SK-N-SH (cell line): ENCODE results near the gene CDH22. TPM values are rescaled to one million over a fixed set of nuclear protein-coding genes. Genes with fewer than 3 reads are reported as not detected.
A peak's percentile ranks its signal among the peaks of the same experiment; 100 is the strongest.

Experiments used
- CTCF ChIA-PET: fragments of 300-600, 350-600 bp; formaldehyde crosslinking; extraction: SDS; loops from one replicate; lab custom pipeline; 2021; lab: Yijun Ruan, JAX
- POLR2A ChIA-PET: fragments of 350-600 bp; sonication (Branson Sonifier 250); formaldehyde crosslinking; extraction: SDS; loops from one replicate; lab custom pipeline; 2020; ENCODE audit warnings: antibody characterized with exemption, inconsistent platforms; lab: Yijun Ruan, JAX
- DNase-seq: peaks from one replicate; pipeline ENCODE4 v3.0.0; 2012
- H2AFZ ChIP-seq: fragments of 200-600 bp; sonication (generic); 2 replicates; pipeline ENCODE4 v1.8.1; 2016; ENCODE audit warnings: antibody characterized with exemption, mild to moderate bottlenecking, low read depth
- H3F3A ChIP-seq: fragments of 200-600 bp; sonication (generic); replicated peaks from 2 replicates; pipeline ENCODE3; 2016; ENCODE audit warnings: antibody characterized with exemption, mild to moderate bottlenecking; ENCODE audit not compliant: insufficient read depth
- H3K27ac ChIP-seq, 2 experiments: fragments of 200-500 bp in 1 of 2; fragments of 200-600 bp in 1 of 2; sonication (Bioruptor generic) in 1 of 2; sonication (generic), shearing (Covaris generic) in 1 of 2; 2 replicates each; pipeline versions ENCODE4 v1.5.1 to v1.6.1; 2014 to 2016; ENCODE audit warnings: low read depth in 2 of 2, inconsistent platforms in 1 of 2, low read length in 1 of 2, mild to moderate bottlenecking in 1 of 2, mixed read lengths in 1 of 2
- H3K27me3 ChIP-seq: fragments of 200-600 bp; sonication (generic), shearing (Covaris generic); 2 replicates; pipeline ENCODE4 v1.6.1; 2016; ENCODE audit warnings: mixed run types; ENCODE audit not compliant: insufficient read depth
- H3K36me3 ChIP-seq, 2 experiments: fragments of 200-500 bp in 1 of 2; fragments of 200-600 bp in 1 of 2; sonication (Bioruptor generic) in 1 of 2; sonication (generic) in 1 of 2; replicated peaks in 1 of 2; 2 replicates each; pipeline versions ENCODE3 to v1.5.1; 2014 to 2016; ENCODE audit warnings: low read length in 1 of 2, mild to moderate bottlenecking in 1 of 2; ENCODE audit not compliant: insufficient read depth in 2 of 2, control insufficient read depth in 1 of 2
- H3K4me1 ChIP-seq, 2 experiments: fragments of 200-500 bp in 1 of 2; fragments of 200-600 bp in 1 of 2; sonication (Bioruptor generic) in 1 of 2; sonication (generic), shearing (Covaris generic) in 1 of 2; 2 replicates each; pipeline versions ENCODE4 v1.5.1 to v1.6.1; 2014 to 2016; ENCODE audit warnings: low read depth in 1 of 2, low read length in 1 of 2, mixed run types in 1 of 2; ENCODE audit not compliant: insufficient read depth in 2 of 2, control insufficient read depth in 1 of 2
- H3K4me2 ChIP-seq: fragments of 200-600 bp; sonication (generic), shearing (Covaris generic); 2 replicates; pipeline ENCODE4 v1.6.1; 2017; ENCODE audit warnings: mixed run types
- H3K4me3 ChIP-seq, 2 experiments: fragments of 200-500 bp in 1 of 2; fragments of 200-600 bp in 1 of 2; sonication (Bioruptor generic) in 1 of 2; sonication (generic), shearing (Covaris generic) in 1 of 2; 2 replicates each; pipeline versions ENCODE4 v1.5.1 to v1.8.1; 2014 to 2016; ENCODE audit warnings: low read depth in 2 of 2, inconsistent platforms in 1 of 2, low read length in 1 of 2, mild to moderate bottlenecking in 1 of 2, mixed read lengths in 1 of 2, moderate library complexity in 1 of 2
- H3K79me2 ChIP-seq: fragments of 200-600 bp; sonication (generic); 2 replicates; pipeline ENCODE4 v1.8.1; 2017; ENCODE audit warnings: mild to moderate bottlenecking; ENCODE audit not compliant: insufficient read depth
- H3K9ac ChIP-seq: fragments of 200-600 bp; sonication (generic); 2 replicates; pipeline ENCODE4 v1.6.1; 2017; ENCODE audit warnings: mixed run types
- H3K9me2 ChIP-seq: fragments of 200-600 bp; sonication (generic); 2 replicates; pipeline ENCODE4 v1.6.1; 2017; ENCODE audit warnings: mixed run types
- H3K9me3 ChIP-seq: fragments of 200-600 bp; sonication (generic); 2 replicates; pipeline ENCODE4 v1.6.1; 2017; ENCODE audit warnings: mixed run types, mild to moderate bottlenecking, moderate library complexity
- H4K20me1 ChIP-seq: fragments of 200-600 bp; sonication (generic); 2 replicates; pipeline ENCODE4 v1.6.1; 2017; ENCODE audit warnings: mild to moderate bottlenecking, mixed run types; ENCODE audit not compliant: insufficient read depth
- ELF1 ChIP-seq: IDR thresholded peaks from 2 replicates; pipeline ENCODE4 v1.4.0; 2012
- FOSL2 ChIP-seq: IDR thresholded peaks from 2 replicates; pipeline ENCODE4 v1.4.0; 2012; ENCODE audit warnings: low read depth, mild to moderate bottlenecking, moderate library complexity, borderline replicate concordance
- GABPA ChIP-seq: IDR thresholded peaks from 2 replicates; pipeline ENCODE4 v1.4.0; 2012; ENCODE audit warnings: low read depth, mild to moderate bottlenecking
- GATA2 ChIP-seq: sonication (generic); formaldehyde crosslinking; IDR thresholded peaks from 2 replicates; pipeline ENCODE4 v1.5.0; 2020; ENCODE audit warnings: mild to moderate bottlenecking, missing genetic modification reagents
- JUND ChIP-seq: IDR thresholded peaks from 2 replicates; pipeline ENCODE4 v1.4.0; 2012
- MEF2A ChIP-seq: IDR thresholded peaks from 2 replicates; pipeline ENCODE4 v1.4.0; 2012; ENCODE audit warnings: low read depth, borderline replicate concordance
- MXI1 ChIP-seq: IDR thresholded peaks from 2 replicates; pipeline ENCODE4 v1.6.1; 2012; ENCODE audit warnings: mild to moderate bottlenecking, low read depth, low read length, improper control_type of control experiment
- RAD21 ChIP-seq: IDR thresholded peaks from 2 replicates; pipeline ENCODE4 v1.6.1; 2012; ENCODE audit warnings: mild to moderate bottlenecking, low read length
- RCOR1 ChIP-seq: fragments of 150-350 bp; IDR thresholded peaks from 2 replicates; pipeline ENCODE4 v1.6.1; 2017; ENCODE audit warnings: antibody characterized with exemption, low read length
- RFX5 ChIP-seq: IDR thresholded peaks from 2 replicates; pipeline ENCODE4 v1.6.1; 2012; ENCODE audit warnings: mild to moderate bottlenecking, improper control_type of control experiment, low read length
- SIN3A ChIP-seq: IDR thresholded peaks from 2 replicates; pipeline ENCODE4 v1.6.1; 2012; ENCODE audit warnings: low read depth, mild to moderate bottlenecking, low read length, moderate library complexity, borderline replicate concordance
- SMC3 ChIP-seq: IDR thresholded peaks from 2 replicates; pipeline ENCODE4 v1.6.1; 2012; ENCODE audit warnings: low read depth, low read length, improper control_type of control experiment
- TCF12 ChIP-seq: IDR thresholded peaks from 2 replicates; pipeline ENCODE4 v1.4.0; 2012
- TEAD4 ChIP-seq: IDR thresholded peaks from 2 replicates; pipeline ENCODE4 v1.4.0; 2012; ENCODE audit warnings: mild to moderate bottlenecking, borderline replicate concordance; ENCODE audit not compliant: insufficient read depth
- YY1 ChIP-seq: IDR thresholded peaks from 2 replicates; pipeline ENCODE4 v1.4.0; 2012; ENCODE audit warnings: low read depth, mild to moderate bottlenecking
- WGBS: methylation state at CpG from one replicate; pipeline ENCODE4 v1.1.6; 2017; ENCODE audit warnings: low lambda C conversion rate; 5-methylcytosine and 5-hydroxymethylcytosine counted together
- polyA plus RNA-seq, 3 experiments: library from polyadenylated mRNA; depleted of rRNA; stranded (reverse); fragments of >200 nt; gene quantifications; 2 replicates each; pipeline ENCODE4 v1.2.3, GENCODE V29; 2012
- TF ChIP-seq, protein P1 (sequence below): IDR thresholded peaks from 2 replicates; pipeline ENCODE4 v1.6.1; 2012; ENCODE audit warnings: mild to moderate bottlenecking, low read depth, low read length, moderate library complexity
- TF ChIP-seq, protein P2 (sequence below): IDR thresholded peaks from 2 replicates; pipeline ENCODE4; 2012
- TF ChIP-seq, protein P3 (sequence below): IDR thresholded peaks from 2 replicates; pipeline ENCODE4 v1.4.0; 2012; ENCODE audit warnings: low read depth, borderline replicate concordance

Gene CDH22
- polyA plus RNA-seq, 1 of the 3 experiments (the other 2 are of a cell fraction): not detected

DNA sequence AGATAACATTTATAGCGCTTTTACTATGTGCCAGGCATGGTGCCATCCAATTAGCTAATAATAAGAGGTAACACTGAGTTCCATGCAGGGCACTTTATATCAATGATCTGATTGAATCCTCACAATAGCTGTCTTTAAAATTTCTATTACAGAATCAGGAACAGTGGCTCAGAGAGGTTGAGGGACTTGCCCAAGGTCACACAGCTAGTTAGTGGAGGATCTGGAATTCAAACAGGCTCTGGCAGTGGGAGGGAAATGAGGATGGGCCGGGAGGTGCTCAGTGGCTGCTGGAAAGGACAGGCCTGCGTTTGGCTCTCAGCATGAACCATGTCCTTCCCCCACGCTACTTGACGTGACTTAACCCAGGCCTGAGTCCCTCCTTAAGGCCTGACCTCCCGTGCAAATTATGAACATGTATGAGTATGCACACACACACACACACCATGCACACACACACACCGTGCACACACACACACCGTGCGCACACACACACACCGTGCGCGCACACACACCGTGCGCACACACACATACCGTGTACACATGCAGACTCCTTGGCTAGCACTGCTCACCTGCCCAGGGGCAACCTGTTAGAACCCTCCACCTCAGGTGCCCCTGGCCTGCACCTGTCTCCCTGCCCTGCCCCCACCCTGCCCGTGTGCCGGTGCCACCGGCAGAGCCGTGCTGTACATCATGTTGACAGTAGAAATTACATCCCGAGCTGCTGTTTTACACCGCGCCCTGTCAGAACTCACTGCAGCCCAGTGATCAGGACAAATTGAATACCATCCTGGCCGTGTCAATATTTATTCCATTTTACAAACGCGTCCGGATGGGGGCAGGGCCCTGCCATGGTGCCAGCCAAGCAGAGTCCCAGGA lies 43.7 kb downstream of the CDH22 start:
- 72% methylated on average over 25 of the region's 26 CpGs for WGBS
- CTCF ChIA-PET: interaction anchor here (0.6 to 4.3 kb wide), 4 partner anchors 82 to 178 kb away, joined by 3 to 16 read pairs (median 4); no protein-coding TSS in a partner anchor

DNA sequence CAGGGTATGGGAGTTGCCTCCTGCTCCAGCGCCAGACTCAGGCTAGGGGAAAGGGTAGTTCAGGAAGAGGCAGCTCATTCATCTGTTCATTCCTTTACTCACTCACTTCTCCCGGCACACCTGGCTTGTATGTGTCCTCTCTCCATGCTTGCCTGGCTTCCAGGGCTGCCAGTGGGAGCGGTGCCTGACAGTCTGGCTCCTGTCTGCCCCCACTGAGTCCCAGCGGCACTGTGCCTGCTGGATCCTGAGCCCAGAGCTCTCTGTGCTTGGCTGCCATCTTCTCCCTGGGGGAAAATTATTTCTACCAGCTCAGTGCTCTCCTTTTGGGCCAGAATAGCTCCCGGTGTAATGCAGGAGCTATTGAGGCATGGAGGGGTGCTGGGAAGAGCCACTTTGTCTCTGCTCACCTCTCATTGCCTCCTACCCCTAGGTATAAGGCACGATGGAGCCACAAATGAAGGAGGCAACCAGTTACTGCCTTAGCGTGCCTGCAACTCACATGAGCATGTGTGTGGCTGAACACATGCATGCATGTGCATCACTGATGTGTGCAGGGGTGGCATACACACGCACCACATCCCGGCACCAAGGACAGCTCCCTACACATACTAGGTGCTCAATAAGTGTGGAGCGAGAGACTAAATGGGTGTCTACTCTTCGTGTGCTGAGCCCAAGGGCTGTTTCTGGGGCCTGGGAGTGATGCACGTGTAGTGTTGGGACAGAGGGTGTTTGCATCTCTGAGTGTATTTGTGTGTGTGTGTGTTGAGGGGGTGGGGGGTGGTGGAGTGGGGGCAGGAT lies 46.6 kb downstream of the CDH22 start:
- 44% methylated on average over 9 of the region's 12 CpGs for WGBS
- DNase-seq: no peak
- H3K4me2 ChIP-seq: no peak overlapping the region
- no peaks in the 10 kb centered on the region for H3K27me3 ChIP-seq
- H2AFZ ChIP-seq: no peak overlapping the region
- ChIA-PET CTCF (interaction anchor here (0.8 to 2.3 kb wide), 5 partner anchors 12 to 133 kb away, joined by 3 to 9 read pairs (median 5); no protein-coding TSS in a partner anchor), POLR2A (no interaction called here)
- no peak overlapping the region for H3K27ac ChIP-seq
- H3K4me1 ChIP-seq: no peaks in the 10 kb centered on the region; a peak in 1 of 4 replicates
- H3F3A ChIP-seq: no peaks in the 10 kb centered on the region
- H3K79me2 ChIP-seq: no peaks in the 10 kb centered on the region
- TF ChIP-seq RCOR1: no peak
- TF ChIP-seq, protein P1, sequence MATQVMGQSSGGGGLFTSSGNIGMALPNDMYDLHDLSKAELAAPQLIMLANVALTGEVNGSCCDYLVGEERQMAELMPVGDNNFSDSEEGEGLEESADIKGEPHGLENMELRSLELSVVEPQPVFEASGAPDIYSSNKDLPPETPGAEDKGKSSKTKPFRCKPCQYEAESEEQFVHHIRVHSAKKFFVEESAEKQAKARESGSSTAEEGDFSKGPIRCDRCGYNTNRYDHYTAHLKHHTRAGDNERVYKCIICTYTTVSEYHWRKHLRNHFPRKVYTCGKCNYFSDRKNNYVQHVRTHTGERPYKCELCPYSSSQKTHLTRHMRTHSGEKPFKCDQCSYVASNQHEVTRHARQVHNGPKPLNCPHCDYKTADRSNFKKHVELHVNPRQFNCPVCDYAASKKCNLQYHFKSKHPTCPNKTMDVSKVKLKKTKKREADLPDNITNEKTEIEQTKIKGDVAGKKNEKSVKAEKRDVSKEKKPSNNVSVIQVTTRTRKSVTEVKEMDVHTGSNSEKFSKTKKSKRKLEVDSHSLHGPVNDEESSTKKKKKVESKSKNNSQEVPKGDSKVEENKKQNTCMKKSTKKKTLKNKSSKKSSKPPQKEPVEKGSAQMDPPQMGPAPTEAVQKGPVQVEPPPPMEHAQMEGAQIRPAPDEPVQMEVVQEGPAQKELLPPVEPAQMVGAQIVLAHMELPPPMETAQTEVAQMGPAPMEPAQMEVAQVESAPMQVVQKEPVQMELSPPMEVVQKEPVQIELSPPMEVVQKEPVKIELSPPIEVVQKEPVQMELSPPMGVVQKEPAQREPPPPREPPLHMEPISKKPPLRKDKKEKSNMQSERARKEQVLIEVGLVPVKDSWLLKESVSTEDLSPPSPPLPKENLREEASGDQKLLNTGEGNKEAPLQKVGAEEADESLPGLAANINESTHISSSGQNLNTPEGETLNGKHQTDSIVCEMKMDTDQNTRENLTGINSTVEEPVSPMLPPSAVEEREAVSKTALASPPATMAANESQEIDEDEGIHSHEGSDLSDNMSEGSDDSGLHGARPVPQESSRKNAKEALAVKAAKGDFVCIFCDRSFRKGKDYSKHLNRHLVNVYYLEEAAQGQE: peak; percentile 78; the same call in 1 of the 2 replicates
- no peak overlapping the region for H3K9ac ChIP-seq
- no peak overlapping the region for H3K4me3 ChIP-seq
- no peaks in the 10 kb centered on the region for H4K20me1 ChIP-seq
- no peaks in the 10 kb centered on the region for H3K9me2 ChIP-seq
- no peaks in the 10 kb centered on the region for H3K36me3 ChIP-seq
- no peaks in the 10 kb centered on the region for H3K9me3 ChIP-seq

More for the DNA sequence above, 43.7 kb downstream of the CDH22 start:
- Histone ChIP-seq H3F3A (no peaks in the 10 kb centered on the region), H3K4me1 (peaks cover 0 to 3% of the 10 kb centered on the region in 2 experiments; a peak in 1 of 4 replicates), H2AFZ (no peak overlapping the region), H3K9me2 (no peaks in the 10 kb centered on the region), H3K9ac (no peak overlapping the region), H4K20me1 (no peaks in the 10 kb centered on the region), H3K79me2 (no peaks in the 10 kb centered on the region), H3K9me3 (no peaks in the 10 kb centered on the region), H3K27ac (no peak overlapping the region), H3K4me3 (no peak overlapping the region), H3K36me3 (no peaks in the 10 kb centered on the region), H3K4me2 (no peak overlapping the region), H3K27me3 (no peaks in the 10 kb centered on the region)
- TF ChIP-seq RCOR1 (no peak), TCF12 (no peak), RFX5 (no peak), SMC3 (no peak), SIN3A (no peak), JUND (no peak), GABPA (no peak), MXI1 (no peak), GATA2 (CRISPR knock-in tag) (no peak), YY1 (no peak), TEAD4 (no peak), ELF1 (no peak), MEF2A (no peak), FOSL2 (no peak), RAD21 (no peak)
- TF ChIP-seq, protein P2, sequence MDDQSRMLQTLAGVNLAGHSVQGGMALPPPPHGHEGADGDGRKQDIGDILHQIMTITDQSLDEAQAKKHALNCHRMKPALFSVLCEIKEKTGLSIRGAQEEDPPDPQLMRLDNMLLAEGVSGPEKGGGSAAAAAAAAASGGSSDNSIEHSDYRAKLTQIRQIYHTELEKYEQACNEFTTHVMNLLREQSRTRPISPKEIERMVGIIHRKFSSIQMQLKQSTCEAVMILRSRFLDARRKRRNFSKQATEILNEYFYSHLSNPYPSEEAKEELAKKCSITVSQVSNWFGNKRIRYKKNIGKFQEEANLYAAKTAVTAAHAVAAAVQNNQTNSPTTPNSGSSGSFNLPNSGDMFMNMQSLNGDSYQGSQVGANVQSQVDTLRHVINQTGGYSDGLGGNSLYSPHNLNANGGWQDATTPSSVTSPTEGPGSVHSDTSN: no peak
- TF ChIP-seq, protein P3, sequence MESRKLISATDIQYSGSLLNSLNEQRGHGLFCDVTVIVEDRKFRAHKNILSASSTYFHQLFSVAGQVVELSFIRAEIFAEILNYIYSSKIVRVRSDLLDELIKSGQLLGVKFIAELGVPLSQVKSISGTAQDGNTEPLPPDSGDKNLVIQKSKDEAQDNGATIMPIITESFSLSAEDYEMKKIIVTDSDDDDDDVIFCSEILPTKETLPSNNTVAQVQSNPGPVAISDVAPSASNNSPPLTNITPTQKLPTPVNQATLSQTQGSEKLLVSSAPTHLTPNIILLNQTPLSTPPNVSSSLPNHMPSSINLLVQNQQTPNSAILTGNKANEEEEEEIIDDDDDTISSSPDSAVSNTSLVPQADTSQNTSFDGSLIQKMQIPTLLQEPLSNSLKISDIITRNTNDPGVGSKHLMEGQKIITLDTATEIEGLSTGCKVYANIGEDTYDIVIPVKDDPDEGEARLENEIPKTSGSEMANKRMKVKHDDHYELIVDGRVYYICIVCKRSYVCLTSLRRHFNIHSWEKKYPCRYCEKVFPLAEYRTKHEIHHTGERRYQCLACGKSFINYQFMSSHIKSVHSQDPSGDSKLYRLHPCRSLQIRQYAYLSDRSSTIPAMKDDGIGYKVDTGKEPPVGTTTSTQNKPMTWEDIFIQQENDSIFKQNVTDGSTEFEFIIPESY: no peak
- POLR2A ChIA-PET: no interaction called here
- DNase-seq: no peak
